H1 (cell line): Measurements from ENCODE around the gene XIRP1. TPM values are rescaled to one million over a fixed set of nuclear protein-coding genes. Genes with fewer than 3 reads are reported as not detected.

Experiments
- CTCF ChIA-PET: fragments of 300-600 bp; sonication (Branson Sonifier 250); formaldehyde crosslinking; loops from one replicate; lab custom pipeline; 2021; ENCODE audit not compliant: partially characterized antibody; lab: Charles Lee
- POLR2A ChIA-PET: fragments of 300-600 bp; sonication (Branson Sonifier 250); formaldehyde crosslinking; loops from one replicate; lab custom pipeline; 2021; ENCODE audit warnings: inconsistent platforms; ENCODE audit not compliant: partially characterized antibody; lab: Charles Lee
- DNase-seq, 2 experiments: peaks; one replicate each; pipeline versions ENCODE4 v3.0.0 to v3.0.0-alpha.2; 2010 to 2022; ENCODE audit warnings: low spot score in 2 of 2, low read depth in 1 of 2, mixed read lengths in 1 of 2
- FAIRE-seq: peaks from 2 replicates; lab custom pipeline; 2011; peaks lifted over from hg19 to GRCh38; lab: Jason Lieb, UNC
- H2AFZ ChIP-seq: 2 replicates; pipeline ENCODE4 v1.8.1; 2012; ENCODE audit warnings: low read length, inconsistent platforms
- H2AK5ac ChIP-seq: 2 replicates; pipeline ENCODE4 v1.6.1; 2013; ENCODE audit warnings: low read depth, low read length
- H2BK120ac ChIP-seq: replicated peaks from 2 replicates; pipeline ENCODE3; 2013; ENCODE audit warnings: low read depth, low read length, inconsistent platforms
- H2BK12ac ChIP-seq: 2 replicates; pipeline ENCODE4 v1.6.1; 2013; ENCODE audit warnings: low read depth, low read length
- H2BK15ac ChIP-seq: 2 replicates; pipeline ENCODE4 v1.6.1; 2013; ENCODE audit warnings: low read length
- H2BK20ac ChIP-seq: 2 replicates; pipeline ENCODE4 v1.6.1; 2013; ENCODE audit warnings: low read length
- H2BK5ac ChIP-seq: 2 replicates; pipeline ENCODE4 v1.6.1; 2013; ENCODE audit warnings: low read depth, low read length
- H3K14ac ChIP-seq: 2 replicates; pipeline ENCODE4 v1.6.1; 2013; ENCODE audit warnings: inconsistent platforms; ENCODE audit not compliant: insufficient read length
- H3K18ac ChIP-seq: 2 replicates; pipeline ENCODE4 v1.6.1; 2013; ENCODE audit warnings: low read length; ENCODE audit errors: extremely low read depth
- H3K23ac ChIP-seq: 2 replicates; pipeline ENCODE4 v1.6.1; 2013; ENCODE audit warnings: inconsistent platforms; ENCODE audit not compliant: insufficient read length
- H3K23me2 ChIP-seq: 2 replicates; pipeline ENCODE4 v1.6.1; 2013; ENCODE audit warnings: low read depth, low read length
- H3K27ac ChIP-seq: 2 replicates; pipeline ENCODE4 v1.6.1; 2011; ENCODE audit warnings: low read depth, low read length, inconsistent platforms
- H3K27me3 ChIP-seq, 4 experiments: replicated peaks in 1 of 4; 1 replicate in 1 of 4; 2 replicates in 3 of 4; pipeline versions ENCODE4 v1.6.1 to v1.8.1; 2011 to 2013; ENCODE audit warnings: low read length in 3 of 4, mild to moderate bottlenecking in 3 of 4, inconsistent platforms in 2 of 4, mixed read lengths in 2 of 4, moderate library complexity in 1 of 4; ENCODE audit not compliant: control insufficient read depth in 3 of 4, insufficient read depth in 3 of 4; ENCODE audit errors: extremely low read depth in 1 of 4
- H3K36me3 ChIP-seq, 4 experiments: 2 replicates each; pipeline versions ENCODE4 v1.6.1 to v1.8.1; 2011 to 2013; ENCODE audit warnings: mild to moderate bottlenecking in 4 of 4, low read length in 3 of 4, moderate library complexity in 2 of 4, control low read depth in 1 of 4, inconsistent platforms in 1 of 4; ENCODE audit not compliant: insufficient read depth in 4 of 4, control insufficient read depth in 2 of 4
- H3K4ac ChIP-seq: replicated peaks from 2 replicates; pipeline ENCODE3; 2013; ENCODE audit warnings: low read length, low read depth, mixed read lengths, inconsistent platforms; ENCODE audit not compliant: insufficient read length
- H3K4me1 ChIP-seq, 4 experiments: replicated peaks in 1 of 4; 1 replicate in 1 of 4; 2 replicates in 3 of 4; pipeline versions ENCODE4 v1.6.1 to v1.8.1; 2011 to 2013; ENCODE audit warnings: low read length in 3 of 4, inconsistent platforms in 2 of 4, mixed read lengths in 1 of 4; ENCODE audit not compliant: insufficient read depth in 4 of 4, control insufficient read depth in 3 of 4
- H3K4me2 ChIP-seq, 2 experiments: 2 replicates each; pipeline versions ENCODE4 v1.6.1 to v1.8.1; 2011 to 2013; ENCODE audit warnings: low read depth in 2 of 2, low read length in 2 of 2, control low read depth in 1 of 2, inconsistent platforms in 1 of 2, mild to moderate bottlenecking in 1 of 2; ENCODE audit not compliant: insufficient read depth in 1 of 2
- H3K4me3 ChIP-seq, 4 experiments: fragments of 200-600, 300-600 bp in 1 of 4; sonication (generic), shearing (Covaris generic), sonication (Bioruptor Twin) in 1 of 4; 2 replicates each; pipeline versions ENCODE4 v1.5.1 to v1.8.1; 2011 to 2016; ENCODE audit warnings: low read length in 4 of 4, low read depth in 3 of 4, control low read depth in 2 of 4, inconsistent platforms in 2 of 4, mild to moderate bottlenecking in 2 of 4, mixed read lengths in 1 of 4, moderate library complexity in 1 of 4; ENCODE audit not compliant: insufficient read depth in 2 of 4; ENCODE audit errors: extremely low read depth in 1 of 4
- H3K56ac ChIP-seq: replicated peaks from 2 replicates; pipeline ENCODE3; 2013; ENCODE audit warnings: low read depth, mild to moderate bottlenecking, mixed read lengths, low read length, inconsistent platforms; ENCODE audit not compliant: insufficient read length
- H3K79me1 ChIP-seq: 2 replicates; pipeline ENCODE4 v1.6.1; 2013; ENCODE audit warnings: low read depth, low read length, control low read depth
- H3K79me2 ChIP-seq, 2 experiments: 2 replicates each; pipeline versions ENCODE4 v1.6.1 to v1.8.1; 2012 to 2013; ENCODE audit warnings: low read length in 2 of 2, mild to moderate bottlenecking in 2 of 2, inconsistent platforms in 1 of 2; ENCODE audit not compliant: insufficient read depth in 2 of 2, control insufficient read depth in 1 of 2
- H3K9ac ChIP-seq, 4 experiments: replicated peaks in 1 of 4; 1 replicate in 1 of 4; 2 replicates in 3 of 4; pipeline versions ENCODE4 v1.6.1 to v1.8.1; 2011 to 2013; ENCODE audit warnings: low read depth in 3 of 4, low read length in 3 of 4, control low read depth in 2 of 4, mild to moderate bottlenecking in 2 of 4, moderate library complexity in 2 of 4, inconsistent platforms in 1 of 4; ENCODE audit errors: extremely low read depth in 1 of 4
- H3K9me3 ChIP-seq, 2 experiments: 2 replicates each; pipeline versions ENCODE4 v1.6.1 to v1.8.1; 2012 to 2013; ENCODE audit warnings: mild to moderate bottlenecking in 2 of 2, moderate library complexity in 2 of 2, control low read depth in 1 of 2, inconsistent platforms in 1 of 2, low read depth in 1 of 2, low read length in 1 of 2, mixed read lengths in 1 of 2; ENCODE audit not compliant: insufficient read depth in 2 of 2
- H4K20me1 ChIP-seq, 2 experiments: replicated peaks in 1 of 2; 2 replicates each; pipeline versions ENCODE3 to v1.8.1; 2011 to 2013; ENCODE audit warnings: inconsistent platforms in 2 of 2, low read length in 2 of 2, mild to moderate bottlenecking in 1 of 2; ENCODE audit not compliant: insufficient read depth in 2 of 2, control insufficient read depth in 1 of 2
- H4K5ac ChIP-seq: 2 replicates; pipeline ENCODE4 v1.6.1; 2013; ENCODE audit warnings: low read length, low read depth, mixed read lengths, inconsistent platforms; ENCODE audit not compliant: insufficient read length
- H4K8ac ChIP-seq: 2 replicates; pipeline ENCODE4 v1.8.0; 2013; ENCODE audit warnings: mild to moderate bottlenecking, moderate library complexity, low read length, inconsistent platforms; ENCODE audit not compliant: insufficient read depth; ENCODE audit errors: extremely low read depth
- H4K91ac ChIP-seq: replicated peaks from 2 replicates; pipeline ENCODE3; 2013; ENCODE audit warnings: low read length, mixed read lengths, inconsistent platforms; ENCODE audit not compliant: insufficient read length
- ATF3 ChIP-seq: IDR thresholded peaks from 2 replicates; pipeline ENCODE4 v1.6.1; 2011; ENCODE audit warnings: low read depth, mild to moderate bottlenecking, low read length; ENCODE audit not compliant: insufficient read depth
- MAX ChIP-seq: IDR thresholded peaks from 2 replicates; pipeline ENCODE4 v1.6.1; 2012; ENCODE audit warnings: inconsistent platforms
- SRF ChIP-seq: IDR thresholded peaks from 2 replicates; pipeline ENCODE4 v1.6.1; 2011; ENCODE audit warnings: mild to moderate bottlenecking, low read depth, low read length, moderate library complexity
- WGBS, 2 experiments: shearing (Covaris generic) in 1 of 2; methylation state at CpG; one replicate each; pipeline versions ENCODE4 v1.1.6 to v1.1.7; 2013 to 2015; ENCODE audit warnings: low lambda C conversion rate in 2 of 2, mixed read lengths in 2 of 2, inconsistent platforms in 1 of 2, low coverage in 1 of 2, missing lambda C conversion rate in 1 of 2; ENCODE audit not compliant: insufficient replicate concordance in 2 of 2, insufficient coverage in 1 of 2, insufficient read length in 1 of 2; ENCODE audit errors: extremely low coverage in 1 of 2, missing lambda C conversion rate in 1 of 2; 5-methylcytosine and 5-hydroxymethylcytosine counted together
- polyA plus RNA-seq, 7 experiments: library from polyadenylated mRNA; depleted of rRNA in 3 of 7; stranded (reverse) in 5 of 7; unstranded in 2 of 7; fragments of >200 nt in 5 of 7; fragments of 200-250 nt in 2 of 7; gene quantifications; 1 replicate in 5 of 7; 2 replicates in 1 of 7; 4 replicates in 1 of 7; pipeline versions ENCODE4 v1.2.1 to v1.2.3, GENCODE V29; 2011 to 2013; ENCODE audit warnings: missing spikeins in 2 of 7, mixed read lengths in 2 of 7
- total RNA-seq: library from RNA; stranded (reverse); fragmentation: NEBNext Ultra II Directional; extraction: Animal tissue kit (Norgen Biotek cat#: 25700); gene quantifications from 2 replicates; pipeline ENCODE4 v1.2.1, GENCODE V29; 2021

Gene XIRP1
- total and polyA plus RNA-seq, 2 of the 8 experiments (the other 6 are each of a cell fraction or from before 2014, with no cell fraction given) = not detected

GRCh38 chr3:39222462-39222861 lies 30.1 kb upstream of the XIRP1 start:
- no peak overlapping the region for H2BK5ac ChIP-seq
- ChIA-PET POLR2A (no interaction called here), CTCF (no interaction called here)
- H4K91ac ChIP-seq = no peak overlapping the region
- H4K8ac ChIP-seq = no peak overlapping the region
- H3K9ac ChIP-seq = no peak overlapping the region
- no peak overlapping the region for H3K27ac ChIP-seq
- no peak overlapping the region for H2BK20ac ChIP-seq
- no peak overlapping the region for H3K4me3 ChIP-seq
- FAIRE-seq (no peak), DNase-seq (no peak)
- no peak overlapping the region for H3K18ac ChIP-seq
- H3K27me3 ChIP-seq = no peaks in the 10 kb centered on the region; a peak in 1 of 7 replicates
- H3K4me2 ChIP-seq = no peak overlapping the region
- H2BK15ac ChIP-seq = no peak overlapping the region
- H3K56ac ChIP-seq = no peak overlapping the region
- no peak overlapping the region for H4K5ac ChIP-seq
- H3K4me1 ChIP-seq = no peaks in the 10 kb centered on the region
- H2BK12ac ChIP-seq = no peak overlapping the region
- no peak overlapping the region for H3K23ac ChIP-seq
- H3K79me2 ChIP-seq = no peaks in the 10 kb centered on the region
- no peaks in the 10 kb centered on the region for H4K20me1 ChIP-seq
- H3K23me2 ChIP-seq = no peaks in the 10 kb centered on the region
- no peak overlapping the region for H2AFZ ChIP-seq
- H3K4ac ChIP-seq = no peak overlapping the region
- H3K14ac ChIP-seq = no peak overlapping the region
- no peaks in the 10 kb centered on the region for H3K9me3 ChIP-seq
- 96% methylated on average over 1 of the region's 1 CpG; no CpG with 5 or more reads in 1 of the 2 experiments for WGBS, 2 experiments
- H3K36me3 ChIP-seq = no peaks in the 10 kb centered on the region
- H2BK120ac ChIP-seq = no peak overlapping the region
- H3K79me1 ChIP-seq = no peaks in the 10 kb centered on the region
- H2AK5ac ChIP-seq = no peak overlapping the region
- no peak for TF ChIP-seq MAX
- TF ChIP-seq ATF3 = no peak
- no peak for TF ChIP-seq SRF
